Immature natural killer cell (primary cell): ENCODE results near the gene CDC14B. TPM values are rescaled to one million over a fixed set of nuclear protein-coding genes. Genes with fewer than 3 reads are reported as not detected.
A peak's percentile ranks its signal among the peaks of the same experiment; 100 is the strongest.

Source experiments
- DNase-seq, 3 donors: peaks; one replicate each; pipeline ENCODE4 v3.0.0; 2022; ENCODE audit warnings: mixed read lengths in 1 of 3
- H3K27ac Mint-ChIP-seq, 6 donors: one replicate each; pipeline ENCODE4 v1.8.0; 2020; ENCODE audit warnings: mixed read lengths in 6 of 6, mild to moderate bottlenecking in 5 of 6, inconsistent platforms in 4 of 6, moderate library complexity in 3 of 6
- H3K27me3 Mint-ChIP-seq, 3 donors: one replicate each; pipeline ENCODE4 v1.8.0; 2020 to 2021; ENCODE audit warnings: low read depth in 3 of 3, mild to moderate bottlenecking in 3 of 3, mixed read lengths in 3 of 3, moderate library complexity in 3 of 3, inconsistent platforms in 1 of 3
- H3K36me3 Mint-ChIP-seq, 3 donors: one replicate each; pipeline ENCODE4 v1.8.0; 2020; ENCODE audit warnings: mixed read lengths in 3 of 3, inconsistent platforms in 2 of 3, mild to moderate bottlenecking in 2 of 3
- H3K4me1 Mint-ChIP-seq, 2 donors: one replicate each; pipeline ENCODE4 v1.8.0; 2020; ENCODE audit warnings: inconsistent platforms in 2 of 2, mild to moderate bottlenecking in 2 of 2, mixed read lengths in 2 of 2, moderate library complexity in 1 of 2
- H3K4me3 Mint-ChIP-seq, 5 donors: one replicate each; pipeline ENCODE4 v1.8.0; 2020; ENCODE audit warnings: mild to moderate bottlenecking in 5 of 5, mixed read lengths in 5 of 5, inconsistent platforms in 3 of 5, moderate library complexity in 3 of 5
- H3K9me3 Mint-ChIP-seq, 6 donors: one replicate each; pipeline ENCODE4 v1.8.0; 2020; ENCODE audit warnings: mild to moderate bottlenecking in 6 of 6, mixed read lengths in 6 of 6, inconsistent platforms in 4 of 6, moderate library complexity in 3 of 6
- polyA plus RNA-seq, 3 donors: library from polyadenylated mRNA; unstranded; fragments of 300-500 nt; fragmentation: Illumina TruSeq; gene quantifications; one replicate each; pipeline ENCODE4 v1.2.3, GENCODE V29; 2021

CDC14B gene
- polyA plus RNA-seq, 3 donors from 2014 or later, result 2.7 to 4.3 (median 4.1) TPM

- DNase-seq, result no peak
- Mint-ChIP-seq H3K36me3 (peaks cover 0 to 8% (median 3%) of the 10 kb centered on the region in 3 donors), H3K27ac (no peak overlapping the region), H3K9me3 (no peaks in the 10 kb centered on the region), H3K4me3 (no peak overlapping the region), H3K4me1 (peaks cover 14 to 18% of the 10 kb centered on the region in 2 donors), H3K27me3 (peaks cover 2 to 8% (median 2%) of the 10 kb centered on the region in 3 donors)
These were observed 166.0 kb downstream of the CDC14B start for GRCh38 chr9:96453625-96454024.

DNA sequence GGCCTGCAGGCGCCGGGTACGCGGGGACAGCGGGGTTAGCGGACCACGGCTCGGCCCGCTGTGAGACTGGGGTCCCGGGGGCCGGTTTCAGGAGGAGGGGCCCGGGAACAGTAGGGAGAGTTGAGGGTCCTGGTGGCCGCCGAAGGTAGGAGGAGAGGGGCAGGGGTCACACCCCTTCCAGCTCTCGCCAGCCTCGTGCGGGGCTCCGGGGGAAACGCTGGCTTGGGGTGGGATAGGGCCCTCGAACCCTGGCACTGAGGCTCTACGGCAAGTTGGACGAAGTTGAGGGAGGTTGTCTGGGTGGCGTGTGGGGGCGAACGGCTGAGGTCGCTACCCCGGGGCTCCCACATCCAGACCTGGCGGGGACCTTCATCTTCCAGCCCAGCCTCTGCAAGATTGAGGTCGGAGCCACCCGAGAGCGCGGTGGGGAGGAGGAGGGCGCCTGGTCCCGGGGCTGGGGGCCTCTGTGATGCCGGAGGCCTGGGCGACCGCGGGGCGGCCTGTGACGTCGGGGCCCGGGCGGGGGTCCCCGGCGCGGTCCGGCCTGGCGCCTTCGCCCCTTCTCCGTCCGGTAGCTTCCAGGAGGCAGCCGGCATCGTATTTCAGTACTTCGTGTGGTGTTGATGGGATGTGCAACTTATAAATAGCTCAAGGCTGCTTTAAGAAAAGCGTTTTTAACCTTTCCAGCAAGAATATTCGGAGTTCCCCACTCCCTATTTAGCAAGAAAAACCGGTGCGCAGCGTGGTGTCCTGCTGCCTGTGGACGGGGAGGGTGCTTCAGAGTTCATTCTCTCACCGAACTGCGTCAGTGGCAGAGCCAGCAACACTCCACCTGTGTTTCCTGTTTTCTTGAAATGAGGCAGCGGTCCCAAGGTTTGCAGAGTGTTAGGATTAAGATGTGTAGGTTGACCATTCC, 168.8 kb downstream of the CDC14B start:
- Mint-ChIP-seq H3K9me3 (no peaks in the 10 kb centered on the region), H3K4me1 (peaks cover 14 to 18% of the 10 kb centered on the region in 2 donors), H3K27me3 (peaks cover 2 to 8% (median 2%) of the 10 kb centered on the region in 3 donors), H3K27ac (peak overlapping the region; percentile 9 to 80 (median 71)), H3K36me3 (peaks cover 0 to 4% (median 3%) of the 10 kb centered on the region in 3 donors), H3K4me3 (peak overlapping the region; percentile 83 to 89 (median 88))
- DNase-seq, result peak; percentile 16 to 22 (median 17)

Other genes with a start within 250 kb of the CDC14B start
- gene SLC35D2, start 236.1 kb downstream of the CDC14B start, polyA plus RNA-seq, result 10 to 100 TPM; 11.6 to 16.0 (median 14.1) TPM
- gene ZNF367, start 201.5 kb downstream of the CDC14B start, polyA plus RNA-seq, result 1 to 10 TPM in 1 of 3 donors, under 1 TPM in 2; 0.84 to 1.0 (median 0.84) TPM
- 1 to 10 TPM; 3.0 to 5.8 (median 5.2) TPM for gene HABP4, start 169.7 kb downstream of the CDC14B start, polyA plus RNA-seq
- gene PRXL2C, start 35.5 kb upstream of the CDC14B start, polyA plus RNA-seq, result 10 to 100 TPM in 2 of 3 donors, 1 to 10 TPM in 1; 6.3 to 13.2 (median 12.6) TPM
- 1 to 10 TPM; 2.2 to 7.2 (median 4.3) TPM for gene ZNF510, start 158.2 kb upstream of the CDC14B start, polyA plus RNA-seq
- gene ZNF782, start 234.7 kb upstream of the CDC14B start, polyA plus RNA-seq, result 1 to 10 TPM in 2 of 3 donors, not detected in 1; 2.8 to 3.0 TPM